H1 (cell line): Measurements from ENCODE around the gene ATCAY. TPM values are rescaled to one million over a fixed set of nuclear protein-coding genes. Genes with fewer than 3 reads are reported as not detected.

Experiments
- CTCF ChIA-PET: fragments of 300-600 bp; sonication (Branson Sonifier 250); formaldehyde crosslinking; loops from one replicate; lab custom pipeline; 2021; ENCODE audit not compliant: partially characterized antibody; lab: Charles Lee
- POLR2A ChIA-PET: fragments of 300-600 bp; sonication (Branson Sonifier 250); formaldehyde crosslinking; loops from one replicate; lab custom pipeline; 2021; ENCODE audit warnings: inconsistent platforms; ENCODE audit not compliant: partially characterized antibody; lab: Charles Lee
- DNase-seq, 2 experiments: peaks; one replicate each; pipeline versions ENCODE4 v3.0.0 to v3.0.0-alpha.2; 2010 to 2022; ENCODE audit warnings: low spot score in 2 of 2, low read depth in 1 of 2, mixed read lengths in 1 of 2
- FAIRE-seq: peaks from 2 replicates; lab custom pipeline; 2011; peaks lifted over from hg19 to GRCh38; lab: Jason Lieb, UNC
- H2AFZ ChIP-seq: 2 replicates; pipeline ENCODE4 v1.8.1; 2012; ENCODE audit warnings: low read length, inconsistent platforms
- H2AK5ac ChIP-seq: 2 replicates; pipeline ENCODE4 v1.6.1; 2013; ENCODE audit warnings: low read depth, low read length
- H2BK120ac ChIP-seq: replicated peaks from 2 replicates; pipeline ENCODE3; 2013; ENCODE audit warnings: low read depth, low read length, inconsistent platforms
- H2BK12ac ChIP-seq: 2 replicates; pipeline ENCODE4 v1.6.1; 2013; ENCODE audit warnings: low read depth, low read length
- H2BK15ac ChIP-seq: 2 replicates; pipeline ENCODE4 v1.6.1; 2013; ENCODE audit warnings: low read length
- H2BK20ac ChIP-seq: 2 replicates; pipeline ENCODE4 v1.6.1; 2013; ENCODE audit warnings: low read length
- H2BK5ac ChIP-seq: 2 replicates; pipeline ENCODE4 v1.6.1; 2013; ENCODE audit warnings: low read depth, low read length
- H3K14ac ChIP-seq: 2 replicates; pipeline ENCODE4 v1.6.1; 2013; ENCODE audit warnings: inconsistent platforms; ENCODE audit not compliant: insufficient read length
- H3K18ac ChIP-seq: 2 replicates; pipeline ENCODE4 v1.6.1; 2013; ENCODE audit warnings: low read length; ENCODE audit errors: extremely low read depth
- H3K23ac ChIP-seq: 2 replicates; pipeline ENCODE4 v1.6.1; 2013; ENCODE audit warnings: inconsistent platforms; ENCODE audit not compliant: insufficient read length
- H3K23me2 ChIP-seq: 2 replicates; pipeline ENCODE4 v1.6.1; 2013; ENCODE audit warnings: low read depth, low read length
- H3K27ac ChIP-seq: 2 replicates; pipeline ENCODE4 v1.6.1; 2011; ENCODE audit warnings: low read depth, low read length, inconsistent platforms
- H3K27me3 ChIP-seq, 4 experiments: replicated peaks in 1 of 4; 1 replicate in 1 of 4; 2 replicates in 3 of 4; pipeline versions ENCODE4 v1.6.1 to v1.8.1; 2011 to 2013; ENCODE audit warnings: low read length in 3 of 4, mild to moderate bottlenecking in 3 of 4, inconsistent platforms in 2 of 4, mixed read lengths in 2 of 4, moderate library complexity in 1 of 4; ENCODE audit not compliant: control insufficient read depth in 3 of 4, insufficient read depth in 3 of 4; ENCODE audit errors: extremely low read depth in 1 of 4
- H3K36me3 ChIP-seq, 4 experiments: 2 replicates each; pipeline versions ENCODE4 v1.6.1 to v1.8.1; 2011 to 2013; ENCODE audit warnings: mild to moderate bottlenecking in 4 of 4, low read length in 3 of 4, moderate library complexity in 2 of 4, control low read depth in 1 of 4, inconsistent platforms in 1 of 4; ENCODE audit not compliant: insufficient read depth in 4 of 4, control insufficient read depth in 2 of 4
- H3K4ac ChIP-seq: replicated peaks from 2 replicates; pipeline ENCODE3; 2013; ENCODE audit warnings: low read length, low read depth, mixed read lengths, inconsistent platforms; ENCODE audit not compliant: insufficient read length
- H3K4me1 ChIP-seq, 4 experiments: replicated peaks in 1 of 4; 1 replicate in 1 of 4; 2 replicates in 3 of 4; pipeline versions ENCODE4 v1.6.1 to v1.8.1; 2011 to 2013; ENCODE audit warnings: low read length in 3 of 4, inconsistent platforms in 2 of 4, mixed read lengths in 1 of 4; ENCODE audit not compliant: insufficient read depth in 4 of 4, control insufficient read depth in 3 of 4
- H3K4me2 ChIP-seq, 2 experiments: 2 replicates each; pipeline versions ENCODE4 v1.6.1 to v1.8.1; 2011 to 2013; ENCODE audit warnings: low read depth in 2 of 2, low read length in 2 of 2, control low read depth in 1 of 2, inconsistent platforms in 1 of 2, mild to moderate bottlenecking in 1 of 2; ENCODE audit not compliant: insufficient read depth in 1 of 2
- H3K4me3 ChIP-seq, 4 experiments: fragments of 200-600, 300-600 bp in 1 of 4; sonication (generic), shearing (Covaris generic), sonication (Bioruptor Twin) in 1 of 4; 2 replicates each; pipeline versions ENCODE4 v1.5.1 to v1.8.1; 2011 to 2016; ENCODE audit warnings: low read length in 4 of 4, low read depth in 3 of 4, control low read depth in 2 of 4, inconsistent platforms in 2 of 4, mild to moderate bottlenecking in 2 of 4, mixed read lengths in 1 of 4, moderate library complexity in 1 of 4; ENCODE audit not compliant: insufficient read depth in 2 of 4; ENCODE audit errors: extremely low read depth in 1 of 4
- H3K56ac ChIP-seq: replicated peaks from 2 replicates; pipeline ENCODE3; 2013; ENCODE audit warnings: low read depth, mild to moderate bottlenecking, mixed read lengths, low read length, inconsistent platforms; ENCODE audit not compliant: insufficient read length
- H3K79me1 ChIP-seq: 2 replicates; pipeline ENCODE4 v1.6.1; 2013; ENCODE audit warnings: low read depth, low read length, control low read depth
- H3K79me2 ChIP-seq, 2 experiments: 2 replicates each; pipeline versions ENCODE4 v1.6.1 to v1.8.1; 2012 to 2013; ENCODE audit warnings: low read length in 2 of 2, mild to moderate bottlenecking in 2 of 2, inconsistent platforms in 1 of 2; ENCODE audit not compliant: insufficient read depth in 2 of 2, control insufficient read depth in 1 of 2
- H3K9ac ChIP-seq, 4 experiments: replicated peaks in 1 of 4; 1 replicate in 1 of 4; 2 replicates in 3 of 4; pipeline versions ENCODE4 v1.6.1 to v1.8.1; 2011 to 2013; ENCODE audit warnings: low read depth in 3 of 4, low read length in 3 of 4, control low read depth in 2 of 4, mild to moderate bottlenecking in 2 of 4, moderate library complexity in 2 of 4, inconsistent platforms in 1 of 4; ENCODE audit errors: extremely low read depth in 1 of 4
- H3K9me3 ChIP-seq, 2 experiments: 2 replicates each; pipeline versions ENCODE4 v1.6.1 to v1.8.1; 2012 to 2013; ENCODE audit warnings: mild to moderate bottlenecking in 2 of 2, moderate library complexity in 2 of 2, control low read depth in 1 of 2, inconsistent platforms in 1 of 2, low read depth in 1 of 2, low read length in 1 of 2, mixed read lengths in 1 of 2; ENCODE audit not compliant: insufficient read depth in 2 of 2
- H4K20me1 ChIP-seq, 2 experiments: replicated peaks in 1 of 2; 2 replicates each; pipeline versions ENCODE3 to v1.8.1; 2011 to 2013; ENCODE audit warnings: inconsistent platforms in 2 of 2, low read length in 2 of 2, mild to moderate bottlenecking in 1 of 2; ENCODE audit not compliant: insufficient read depth in 2 of 2, control insufficient read depth in 1 of 2
- H4K5ac ChIP-seq: 2 replicates; pipeline ENCODE4 v1.6.1; 2013; ENCODE audit warnings: low read length, low read depth, mixed read lengths, inconsistent platforms; ENCODE audit not compliant: insufficient read length
- H4K8ac ChIP-seq: 2 replicates; pipeline ENCODE4 v1.8.0; 2013; ENCODE audit warnings: mild to moderate bottlenecking, moderate library complexity, low read length, inconsistent platforms; ENCODE audit not compliant: insufficient read depth; ENCODE audit errors: extremely low read depth
- H4K91ac ChIP-seq: replicated peaks from 2 replicates; pipeline ENCODE3; 2013; ENCODE audit warnings: low read length, mixed read lengths, inconsistent platforms; ENCODE audit not compliant: insufficient read length
- E2F6 ChIP-seq: IDR thresholded peaks from 2 replicates; pipeline ENCODE4 v1.6.1; 2012; ENCODE audit warnings: inconsistent platforms
- KDM4A ChIP-seq: IDR thresholded peaks from one replicate; pipeline ENCODE4 v1.7.1; 2012; ENCODE audit warnings: low read depth, mild to moderate bottlenecking, moderate library complexity, low read length, inconsistent platforms; ENCODE audit not compliant: severe bottlenecking
- MAX ChIP-seq: IDR thresholded peaks from 2 replicates; pipeline ENCODE4 v1.6.1; 2012; ENCODE audit warnings: inconsistent platforms
- SP2 ChIP-seq: IDR thresholded peaks from 2 replicates; pipeline ENCODE4 v1.6.1; 2012; ENCODE audit warnings: mild to moderate bottlenecking, low read length, inconsistent platforms
- TBP ChIP-seq: IDR thresholded peaks from 2 replicates; pipeline ENCODE4 v1.6.1; 2011; ENCODE audit warnings: low read depth, low read length, improper control_type of control experiment
- USF2 ChIP-seq: IDR thresholded peaks from 2 replicates; pipeline ENCODE4 v1.6.1; 2011; ENCODE audit warnings: low read length, improper control_type of control experiment
- WGBS, 2 experiments: shearing (Covaris generic) in 1 of 2; methylation state at CpG; one replicate each; pipeline versions ENCODE4 v1.1.6 to v1.1.7; 2013 to 2015; ENCODE audit warnings: low lambda C conversion rate in 2 of 2, mixed read lengths in 2 of 2, inconsistent platforms in 1 of 2, low coverage in 1 of 2, missing lambda C conversion rate in 1 of 2; ENCODE audit not compliant: insufficient replicate concordance in 2 of 2, insufficient coverage in 1 of 2, insufficient read length in 1 of 2; ENCODE audit errors: extremely low coverage in 1 of 2, missing lambda C conversion rate in 1 of 2; 5-methylcytosine and 5-hydroxymethylcytosine counted together
- polyA plus RNA-seq, 7 experiments: library from polyadenylated mRNA; depleted of rRNA in 3 of 7; stranded (reverse) in 5 of 7; unstranded in 2 of 7; fragments of >200 nt in 5 of 7; fragments of 200-250 nt in 2 of 7; gene quantifications; 1 replicate in 5 of 7; 2 replicates in 1 of 7; 4 replicates in 1 of 7; pipeline versions ENCODE4 v1.2.1 to v1.2.3, GENCODE V29; 2011 to 2013; ENCODE audit warnings: missing spikeins in 2 of 7, mixed read lengths in 2 of 7
- total RNA-seq: library from RNA; stranded (reverse); fragmentation: NEBNext Ultra II Directional; extraction: Animal tissue kit (Norgen Biotek cat#: 25700); gene quantifications from 2 replicates; pipeline ENCODE4 v1.2.1, GENCODE V29; 2021

ATCAY gene
- total and polyA plus RNA-seq, 2 of the 8 experiments (the other 6 are each of a cell fraction or from before 2014, with no cell fraction given), result 24.4 to 33.8 TPM

- Histone ChIP-seq H3K4ac (no peak overlapping the region), H3K9me3 (no peaks in the 10 kb centered on the region), H2AK5ac (no peak overlapping the region), H2BK120ac (no peak overlapping the region), H3K23ac (no peak overlapping the region), H3K27ac (no peak overlapping the region), H2BK15ac (no peak overlapping the region), H3K79me2 (no peaks in the 10 kb centered on the region), H3K14ac (no peak overlapping the region), H2BK5ac (no peak overlapping the region), H3K9ac (no peak overlapping the region), H4K20me1 (no peaks in the 10 kb centered on the region), H4K8ac (no peak overlapping the region), H3K36me3 (no peaks in the 10 kb centered on the region), H3K18ac (no peak overlapping the region), H3K27me3 (no peaks in the 10 kb centered on the region), H2BK12ac (no peak overlapping the region), H3K23me2 (no peaks in the 10 kb centered on the region), H3K79me1 (no peaks in the 10 kb centered on the region), H3K56ac (no peak overlapping the region), H2BK20ac (no peak overlapping the region), H3K4me3 (no peak overlapping the region), H3K4me1 (no peaks in the 10 kb centered on the region), H2AFZ (no peak overlapping the region), H3K4me2 (no peak overlapping the region), H4K5ac (no peak overlapping the region), H4K91ac (no peak overlapping the region)
- FAIRE-seq, result no peak
- ChIA-PET CTCF (no interaction called here), POLR2A (no interaction called here)
- 92% methylated on average over 5 of the region's 5 CpGs; no CpG with 5 or more reads in 1 of the 2 experiments for WGBS, 2 experiments
- no peak for DNase-seq
- TF ChIP-seq MAX (no peak), SP2 (no peak), TBP (no peak), USF2 (no peak), E2F6 (no peak), KDM4A (no peak)
Observed at GRCh38 chr19:3844596-3844995, 35.9 kb upstream of the ATCAY start.
